Neural cell (in vitro differentiated cells): ENCODE results near the gene ATPAF2. TPM values are rescaled to one million over a fixed set of nuclear protein-coding genes. Genes with fewer than 3 reads are reported as not detected.

Experiments
- H2AFZ ChIP-seq: fragments of 200-600, 300-800 bp; sonication (generic), shearing (Covaris generic); 2 replicates; pipeline ENCODE4 v1.6.0; 2014; ENCODE audit warnings: low read depth, mild to moderate bottlenecking, antibody characterized with exemption, low read length, moderate library complexity
- H3F3A ChIP-seq: fragments of 200-600 bp; shearing (Covaris generic); 2 replicates; pipeline ENCODE4 v1.6.1; 2016; ENCODE audit warnings: mild to moderate bottlenecking, moderate library complexity, mixed read lengths, antibody characterized with exemption, low read length; ENCODE audit not compliant: insufficient read depth, poor library complexity, severe bottlenecking
- H3K27ac ChIP-seq: fragments of 200-600, 300-800 bp; sonication (generic), shearing (Covaris generic); 2 replicates; pipeline ENCODE4 v1.5.1; 2014; ENCODE audit warnings: mild to moderate bottlenecking, low read length, moderate library complexity
- H3K27me3 ChIP-seq: fragments of 300-800, 200-600 bp; sonication (generic), shearing (Covaris generic); 2 replicates; pipeline ENCODE4 v1.6.0; 2014; ENCODE audit warnings: mild to moderate bottlenecking, low read depth, low read length, moderate library complexity; ENCODE audit not compliant: insufficient read depth
- H3K36me3 ChIP-seq: fragments of 300-800, 200-600 bp; sonication (generic), shearing (Covaris generic); 2 replicates; pipeline ENCODE4 v1.5.1; 2014; ENCODE audit warnings: mild to moderate bottlenecking, antibody characterized with exemption, low read length, moderate library complexity; ENCODE audit not compliant: insufficient read depth
- H3K4me2 ChIP-seq: fragments of 300-800, 200-600 bp; sonication (generic), shearing (Covaris generic); 2 replicates; pipeline ENCODE4 v1.6.0; 2014; ENCODE audit warnings: mild to moderate bottlenecking, low read length
- H3K4me3 ChIP-seq: fragments of 300-800, 200-600 bp; sonication (generic), shearing (Covaris generic); 2 replicates; pipeline ENCODE4 v1.5.1; 2014; ENCODE audit warnings: mild to moderate bottlenecking, low read length, moderate library complexity
- H3K79me2 ChIP-seq: fragments of 200-600 bp; shearing (Covaris generic); replicated peaks from 2 replicates; pipeline ENCODE4 v1.6.0; 2014; ENCODE audit warnings: mild to moderate bottlenecking, low read length, moderate library complexity; ENCODE audit not compliant: insufficient read depth
- H3K9ac ChIP-seq: fragments of 300-800, 200-600 bp; sonication (generic), shearing (Covaris generic); 2 replicates; pipeline ENCODE4 v1.6.1; 2016; ENCODE audit warnings: mild to moderate bottlenecking, low read length, mixed read lengths
- H3K9me2 ChIP-seq: fragments of 200-600 bp; shearing (Covaris generic); 2 replicates; pipeline ENCODE4 v1.6.1; 2016; ENCODE audit warnings: mild to moderate bottlenecking, low read length, mixed read lengths; ENCODE audit not compliant: insufficient read depth
- H3K9me3 ChIP-seq: fragments of 200-600, 300-800 bp; sonication (generic), shearing (Covaris generic); 2 replicates; pipeline ENCODE4 v1.6.1; 2016; ENCODE audit warnings: mild to moderate bottlenecking, mixed run types, low read length, moderate library complexity, mixed read lengths
- H4K20me1 ChIP-seq: fragments of 200-600 bp; shearing (Covaris generic); 2 replicates; pipeline ENCODE4 v1.6.1; 2016; ENCODE audit warnings: mild to moderate bottlenecking, mixed run types; ENCODE audit not compliant: insufficient read depth
- EP300 ChIP-seq: fragments of 450-650 bp; conservative IDR thresholded peaks from 2 replicates; pipeline ENCODE4 v1.6.1; 2014; ENCODE audit warnings: antibody characterized with exemption, mild to moderate bottlenecking, moderate library complexity; ENCODE audit not compliant: poor library complexity, severe bottlenecking
- EZH2 ChIP-seq: fragments of 200-600, 300-800 bp; shearing (Covaris generic), sonication (generic); IDR thresholded peaks from 2 replicates; pipeline ENCODE4 v1.6.1; 2014; ENCODE audit warnings: antibody characterized with exemption, low read length, borderline replicate concordance, mild to moderate bottlenecking; ENCODE audit not compliant: insufficient read depth, poor library complexity, severe bottlenecking
- MXI1 ChIP-seq: fragments of 450-650 bp; conservative IDR thresholded peaks from 2 replicates; pipeline ENCODE4 v1.6.1; 2014; ENCODE audit warnings: antibody characterized with exemption, mild to moderate bottlenecking; ENCODE audit not compliant: poor library complexity, severe bottlenecking
- POLR2AphosphoS5 ChIP-seq: IDR thresholded peaks from 2 replicates; pipeline ENCODE4 v1.6.1; 2012
- RAD21 ChIP-seq: fragments of 450-650 bp; conservative IDR thresholded peaks from 2 replicates; pipeline ENCODE4 v1.6.1; 2014; ENCODE audit warnings: antibody characterized with exemption, mild to moderate bottlenecking, moderate library complexity
- SMC3 ChIP-seq: fragments of 450-650 bp; conservative IDR thresholded peaks from 2 replicates; pipeline ENCODE4 v1.6.1; 2014; ENCODE audit warnings: antibody characterized with exemption, mild to moderate bottlenecking, moderate library complexity; ENCODE audit not compliant: poor library complexity
- TAF1 ChIP-seq: IDR thresholded peaks from 2 replicates; pipeline ENCODE4 v1.6.1; 2012; ENCODE audit warnings: low read depth
- polyA plus RNA-seq: library from polyadenylated mRNA; depleted of rRNA; stranded (reverse); fragments of >200 nt; gene quantifications from 2 replicates; pipeline ENCODE4 v1.2.3, GENCODE V29; 2014
- TF ChIP-seq, protein P1 (sequence below): fragments of 450-650 bp; IDR thresholded peaks from 2 replicates; pipeline ENCODE4 v1.5.1; 2014; ENCODE audit warnings: antibody characterized with exemption, mild to moderate bottlenecking, moderate library complexity; ENCODE audit not compliant: poor library complexity, severe bottlenecking
- TF ChIP-seq, protein P2 (sequence below): IDR thresholded peaks from 2 replicates; pipeline ENCODE4 v1.6.1; 2012; ENCODE audit warnings: borderline replicate concordance

ATPAF2 gene
- polyA plus RNA-seq, 1 donor from 2014 or later = 33.3 TPM

DNA sequence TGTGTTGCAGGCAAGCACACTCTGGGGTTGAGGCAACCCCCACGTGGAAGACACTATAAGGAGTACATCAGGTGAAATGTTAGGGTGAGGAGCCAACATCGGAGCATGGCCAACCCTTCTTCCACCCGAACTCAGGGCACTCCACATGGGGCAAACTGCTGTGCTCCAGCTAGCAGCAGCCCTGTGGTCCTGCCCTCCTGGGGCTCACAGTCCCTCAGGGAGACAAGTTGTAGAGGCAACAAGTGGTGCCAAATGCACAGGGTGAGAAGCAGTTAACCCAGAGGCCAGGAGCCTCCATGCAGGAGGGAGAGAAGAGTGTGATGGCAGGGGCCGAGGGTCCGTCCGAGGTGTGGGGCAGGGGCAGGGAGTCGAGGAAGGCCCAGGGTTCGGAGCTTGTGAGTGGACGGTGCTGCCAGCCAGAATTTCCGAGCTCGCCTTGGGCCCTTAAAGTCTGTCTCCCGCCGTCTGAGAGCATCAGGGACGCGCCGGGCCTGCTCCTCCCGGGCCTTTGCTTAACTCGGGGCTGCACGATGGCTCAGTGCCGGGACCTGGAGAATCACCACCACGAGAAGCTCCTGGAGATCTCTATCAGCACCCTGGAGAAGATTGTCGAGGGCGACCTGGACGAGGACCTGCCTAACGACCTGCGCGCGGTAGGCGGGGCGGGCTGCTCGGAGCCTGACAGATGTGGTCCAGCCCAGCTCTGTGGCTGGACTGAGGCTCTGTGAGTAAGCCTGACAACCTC lies 32.3 kb downstream of the ATPAF2 start:
- Histone ChIP-seq H3K27ac (no peak overlapping the region), H3F3A (no peaks in the 10 kb centered on the region), H4K20me1 (no peaks in the 10 kb centered on the region), H3K36me3 (no peaks in the 10 kb centered on the region), H3K79me2 (no peaks in the 10 kb centered on the region), H3K4me2 (no peak overlapping the region), H3K9me2 (no peaks in the 10 kb centered on the region), H3K9ac (no peak overlapping the region), H3K4me3 (no peak overlapping the region), H2AFZ (no peak overlapping the region), H3K27me3 (no peaks in the 10 kb centered on the region), H3K9me3 (no peaks in the 10 kb centered on the region)
- no peak for TF ChIP-seq RAD21
- TF ChIP-seq, protein P1, sequence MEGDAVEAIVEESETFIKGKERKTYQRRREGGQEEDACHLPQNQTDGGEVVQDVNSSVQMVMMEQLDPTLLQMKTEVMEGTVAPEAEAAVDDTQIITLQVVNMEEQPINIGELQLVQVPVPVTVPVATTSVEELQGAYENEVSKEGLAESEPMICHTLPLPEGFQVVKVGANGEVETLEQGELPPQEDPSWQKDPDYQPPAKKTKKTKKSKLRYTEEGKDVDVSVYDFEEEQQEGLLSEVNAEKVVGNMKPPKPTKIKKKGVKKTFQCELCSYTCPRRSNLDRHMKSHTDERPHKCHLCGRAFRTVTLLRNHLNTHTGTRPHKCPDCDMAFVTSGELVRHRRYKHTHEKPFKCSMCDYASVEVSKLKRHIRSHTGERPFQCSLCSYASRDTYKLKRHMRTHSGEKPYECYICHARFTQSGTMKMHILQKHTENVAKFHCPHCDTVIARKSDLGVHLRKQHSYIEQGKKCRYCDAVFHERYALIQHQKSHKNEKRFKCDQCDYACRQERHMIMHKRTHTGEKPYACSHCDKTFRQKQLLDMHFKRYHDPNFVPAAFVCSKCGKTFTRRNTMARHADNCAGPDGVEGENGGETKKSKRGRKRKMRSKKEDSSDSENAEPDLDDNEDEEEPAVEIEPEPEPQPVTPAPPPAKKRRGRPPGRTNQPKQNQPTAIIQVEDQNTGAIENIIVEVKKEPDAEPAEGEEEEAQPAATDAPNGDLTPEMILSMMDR = no peak
- no peak for TF ChIP-seq MXI1
- TF ChIP-seq, protein P2, sequence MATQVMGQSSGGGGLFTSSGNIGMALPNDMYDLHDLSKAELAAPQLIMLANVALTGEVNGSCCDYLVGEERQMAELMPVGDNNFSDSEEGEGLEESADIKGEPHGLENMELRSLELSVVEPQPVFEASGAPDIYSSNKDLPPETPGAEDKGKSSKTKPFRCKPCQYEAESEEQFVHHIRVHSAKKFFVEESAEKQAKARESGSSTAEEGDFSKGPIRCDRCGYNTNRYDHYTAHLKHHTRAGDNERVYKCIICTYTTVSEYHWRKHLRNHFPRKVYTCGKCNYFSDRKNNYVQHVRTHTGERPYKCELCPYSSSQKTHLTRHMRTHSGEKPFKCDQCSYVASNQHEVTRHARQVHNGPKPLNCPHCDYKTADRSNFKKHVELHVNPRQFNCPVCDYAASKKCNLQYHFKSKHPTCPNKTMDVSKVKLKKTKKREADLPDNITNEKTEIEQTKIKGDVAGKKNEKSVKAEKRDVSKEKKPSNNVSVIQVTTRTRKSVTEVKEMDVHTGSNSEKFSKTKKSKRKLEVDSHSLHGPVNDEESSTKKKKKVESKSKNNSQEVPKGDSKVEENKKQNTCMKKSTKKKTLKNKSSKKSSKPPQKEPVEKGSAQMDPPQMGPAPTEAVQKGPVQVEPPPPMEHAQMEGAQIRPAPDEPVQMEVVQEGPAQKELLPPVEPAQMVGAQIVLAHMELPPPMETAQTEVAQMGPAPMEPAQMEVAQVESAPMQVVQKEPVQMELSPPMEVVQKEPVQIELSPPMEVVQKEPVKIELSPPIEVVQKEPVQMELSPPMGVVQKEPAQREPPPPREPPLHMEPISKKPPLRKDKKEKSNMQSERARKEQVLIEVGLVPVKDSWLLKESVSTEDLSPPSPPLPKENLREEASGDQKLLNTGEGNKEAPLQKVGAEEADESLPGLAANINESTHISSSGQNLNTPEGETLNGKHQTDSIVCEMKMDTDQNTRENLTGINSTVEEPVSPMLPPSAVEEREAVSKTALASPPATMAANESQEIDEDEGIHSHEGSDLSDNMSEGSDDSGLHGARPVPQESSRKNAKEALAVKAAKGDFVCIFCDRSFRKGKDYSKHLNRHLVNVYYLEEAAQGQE = no peak
- TF ChIP-seq TAF1 = no peak
- TF ChIP-seq POLR2AphosphoS5 = no peak
- no peak for TF ChIP-seq EZH2
- no peak for TF ChIP-seq EP300
- TF ChIP-seq SMC3 = no peak

DNA sequence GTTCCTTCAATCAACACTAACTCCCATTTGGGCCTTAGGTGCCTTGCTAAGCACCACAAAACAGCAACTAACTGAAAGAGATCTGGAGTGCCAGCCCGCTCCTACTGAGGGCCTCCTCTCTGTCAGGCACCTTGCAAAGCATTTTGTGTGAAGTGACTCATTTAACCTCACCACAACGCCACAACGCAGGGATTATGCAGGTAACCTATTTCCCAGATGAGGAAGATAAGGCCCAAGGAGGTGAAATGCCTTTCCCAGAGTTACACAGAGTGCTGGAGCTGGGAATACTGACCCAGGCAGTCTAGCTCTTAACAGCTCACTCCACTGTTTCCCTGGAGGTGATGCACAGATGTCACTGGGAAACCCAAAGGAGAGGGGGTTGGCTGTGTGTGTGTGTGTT lies 33.5 kb downstream of the ATPAF2 start:
- Histone ChIP-seq H3K27ac (peak overlapping the region; percentile 86), H3K36me3 (no peaks in the 10 kb centered on the region)

More for the DNA sequence above, 33.5 kb downstream of the ATPAF2 start:
- no peaks in the 10 kb centered on the region for H4K20me1 ChIP-seq
- H3K79me2 ChIP-seq = no peaks in the 10 kb centered on the region
- no peak overlapping the region for H2AFZ ChIP-seq
- H3K4me2 ChIP-seq = no peak overlapping the region
- H3K9me3 ChIP-seq = no peaks in the 10 kb centered on the region
- no peaks in the 10 kb centered on the region for H3F3A ChIP-seq
- peak overlapping the region; percentile 11 for H3K4me3 ChIP-seq
- peak overlapping the region; percentile 53 for H3K9ac ChIP-seq
- no peaks in the 10 kb centered on the region for H3K9me2 ChIP-seq
- no peaks in the 10 kb centered on the region for H3K27me3 ChIP-seq
- TF ChIP-seq, protein P2 = no peak
- TF ChIP-seq SMC3 (no peak), POLR2AphosphoS5 (no peak), TAF1 (no peak), EZH2 (no peak)
- TF ChIP-seq, protein P1 = no peak
